ENCODE measurements around the gene CLDN9.

Gene CLDN9

DNA sequence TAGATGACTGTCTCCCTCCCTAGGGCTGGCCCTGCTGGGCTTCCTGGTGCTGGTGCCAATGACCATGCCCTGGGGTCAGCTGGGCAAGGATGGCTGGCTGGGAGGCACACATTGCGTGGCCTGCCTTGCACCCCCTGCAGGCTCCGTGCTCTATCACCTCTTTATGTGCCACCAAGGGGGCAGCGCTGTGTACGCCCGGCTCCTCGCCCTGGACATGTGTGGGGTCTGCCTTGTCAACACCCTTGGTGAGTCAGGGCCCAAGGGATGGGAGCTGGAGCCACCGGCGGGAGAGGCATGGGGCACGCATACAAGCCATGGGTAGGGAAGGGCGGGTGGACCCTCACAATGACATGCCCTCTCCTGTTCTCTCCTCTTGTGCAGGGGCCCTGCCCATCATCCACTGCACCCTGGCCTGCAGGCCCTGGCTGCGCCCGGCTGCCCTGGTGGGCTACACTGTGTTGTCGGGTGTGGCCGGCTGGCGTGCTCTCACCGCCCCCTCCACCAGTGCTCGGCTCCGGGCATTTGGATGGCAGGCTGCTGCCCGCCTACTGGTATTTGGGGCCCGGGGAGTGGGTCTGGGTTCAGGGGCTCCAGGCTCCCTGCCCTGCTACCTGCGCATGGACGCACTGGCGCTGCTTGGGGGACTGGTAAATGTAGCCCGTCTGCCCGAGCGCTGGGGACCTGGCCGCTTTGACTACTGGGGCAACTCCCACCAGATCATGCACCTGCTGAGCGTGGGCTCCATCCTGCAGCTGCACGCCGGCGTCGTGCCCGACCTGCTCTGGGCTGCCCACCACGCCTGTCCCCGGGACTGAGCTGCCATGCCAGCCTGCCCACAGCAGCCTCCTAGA, 41.4 kb upstream of the CLDN9 start (continued):
- TF ChIP-seq ZNF558 (tag by site-specific recombination; IDR thresholded peaks at IDR 0.05) (no peak), ZNF544 (tag by site-specific recombination; IDR thresholded peaks at IDR 0.05) (no peak), BCL11A (tag by site-specific recombination; IDR thresholded peaks at IDR 0.05; ENCODE audit: low read depth) (peak; percentile 75; the same call in 1 of the 2 replicates), ZNF501 (tag by site-specific recombination; IDR thresholded peaks at IDR 0.05) (no peak), KLF10 (tag by site-specific recombination; IDR thresholded peaks at IDR 0.05) (no peak), ZBTB7A (tag by site-specific recombination; IDR thresholded peaks at IDR 0.05; ENCODE audit: low read depth) (no peak), SALL2 (tag by site-specific recombination; IDR thresholded peaks at IDR 0.05; ENCODE audit: borderline replicate concordance) (no peak), ZNF23 (tag by site-specific recombination; IDR thresholded peaks at IDR 0.05; ENCODE audit: borderline replicate concordance) (no peak), ZNF837 (tag by site-specific recombination; IDR thresholded peaks at IDR 0.05) (0 out of 2 replicates have a peak, but pooled peaks have one; percentile 4), ZNF10 (tag by site-specific recombination; IDR thresholded peaks at IDR 0.05) (peak; percentile 88), ZSCAN4 (tag by site-specific recombination; IDR thresholded peaks at IDR 0.05) (no peak), ZNF664 (tag by site-specific recombination; IDR thresholded peaks at IDR 0.05) (no peak), MZF1 (tag by site-specific recombination; IDR thresholded peaks at IDR 0.05; ENCODE audit: borderline replicate concordance) (no peak), ZNF341 (tag by site-specific recombination; IDR thresholded peaks at IDR 0.05; ENCODE audit: low read depth) (no peak), BCL6B (tag by site-specific recombination; IDR thresholded peaks at IDR 0.05) (no peak), OSR2 (tag by site-specific recombination; IDR thresholded peaks at IDR 0.05) (no peak), ZNF292 (tag by site-specific recombination; IDR thresholded peaks at IDR 0.05; ENCODE audit: borderline replicate concordance, low read depth) (no peak), ZNF529 (tag by site-specific recombination; IDR thresholded peaks at IDR 0.05; ENCODE audit: insufficient replicate concordance) (no peak), ZSCAN30 (tag by site-specific recombination; IDR thresholded peaks at IDR 0.05) (no peak), KLF8 (tag by site-specific recombination; IDR thresholded peaks at IDR 0.05) (peak; percentile 16; the same call in 1 of the 2 replicates), ZNF324 (tag by site-specific recombination; IDR thresholded peaks at IDR 0.05) (no peak), SP2 (tag by site-specific recombination; IDR thresholded peaks at IDR 0.05) (no peak), ZFP41 (tag by site-specific recombination; IDR thresholded peaks at IDR 0.05; ENCODE audit: borderline replicate concordance) (no peak), BCL11B (tag by site-specific recombination; IDR thresholded peaks at IDR 0.05; ENCODE audit: low read depth) (peak; percentile 69; the same call in 1 of the 2 replicates), ZNF561 (tag by site-specific recombination; IDR thresholded peaks at IDR 0.05; ENCODE audit: borderline replicate concordance) (no peak), MYNN (tag by site-specific recombination; IDR thresholded peaks at IDR 0.05; ENCODE audit: borderline replicate concordance) (no peak)
- TF ChIP-seq, protein P1, sequence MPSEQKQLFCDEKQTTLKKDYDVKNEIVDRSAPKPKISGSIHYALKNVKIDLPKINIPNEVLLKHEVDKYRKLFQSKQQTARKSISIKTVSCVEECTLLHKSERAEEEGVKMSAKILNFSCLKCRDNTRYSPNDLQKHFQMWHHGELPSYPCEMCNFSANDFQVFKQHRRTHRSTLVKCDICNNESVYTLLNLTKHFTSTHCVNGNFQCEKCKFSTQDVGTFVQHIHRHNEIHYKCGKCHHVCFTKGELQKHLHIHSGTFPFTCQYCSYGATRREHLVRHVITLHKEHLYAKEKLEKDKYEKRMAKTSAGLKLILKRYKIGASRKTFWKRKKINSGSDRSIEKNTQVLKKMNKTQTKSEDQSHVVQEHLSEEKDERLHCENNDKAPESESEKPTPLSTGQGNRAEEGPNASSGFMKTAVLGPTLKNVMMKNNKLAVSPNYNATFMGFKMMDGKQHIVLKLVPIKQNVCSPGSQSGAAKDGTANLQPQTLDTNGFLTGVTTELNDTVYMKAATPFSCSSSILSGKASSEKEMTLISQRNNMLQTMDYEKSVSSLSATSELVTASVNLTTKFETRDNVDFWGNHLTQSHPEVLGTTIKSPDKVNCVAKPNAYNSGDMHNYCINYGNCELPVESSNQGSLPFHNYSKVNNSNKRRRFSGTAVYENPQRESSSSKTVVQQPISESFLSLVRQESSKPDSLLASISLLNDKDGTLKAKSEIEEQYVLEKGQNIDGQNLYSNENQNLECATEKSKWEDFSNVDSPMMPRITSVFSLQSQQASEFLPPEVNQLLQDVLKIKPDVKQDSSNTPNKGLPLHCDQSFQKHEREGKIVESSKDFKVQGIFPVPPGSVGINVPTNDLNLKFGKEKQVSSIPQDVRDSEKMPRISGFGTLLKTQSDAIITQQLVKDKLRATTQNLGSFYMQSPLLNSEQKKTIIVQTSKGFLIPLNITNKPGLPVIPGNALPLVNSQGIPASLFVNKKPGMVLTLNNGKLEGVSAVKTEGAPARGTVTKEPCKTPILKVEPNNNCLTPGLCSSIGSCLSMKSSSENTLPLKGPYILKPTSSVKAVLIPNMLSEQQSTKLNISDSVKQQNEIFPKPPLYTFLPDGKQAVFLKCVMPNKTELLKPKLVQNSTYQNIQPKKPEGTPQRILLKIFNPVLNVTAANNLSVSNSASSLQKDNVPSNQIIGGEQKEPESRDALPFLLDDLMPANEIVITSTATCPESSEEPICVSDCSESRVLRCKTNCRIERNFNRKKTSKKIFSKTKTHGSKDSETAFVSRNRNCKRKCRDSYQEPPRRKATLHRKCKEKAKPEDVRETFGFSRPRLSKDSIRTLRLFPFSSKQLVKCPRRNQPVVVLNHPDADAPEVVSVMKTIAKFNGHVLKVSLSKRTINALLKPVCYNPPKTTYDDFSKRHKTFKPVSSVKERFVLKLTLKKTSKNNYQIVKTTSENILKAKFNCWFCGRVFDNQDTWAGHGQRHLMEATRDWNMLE (tag by site-specific recombination; conservative IDR thresholded peaks at IDR 0.05; ENCODE audit: low read depth) = no peak
- TF ChIP-seq, protein P2, sequence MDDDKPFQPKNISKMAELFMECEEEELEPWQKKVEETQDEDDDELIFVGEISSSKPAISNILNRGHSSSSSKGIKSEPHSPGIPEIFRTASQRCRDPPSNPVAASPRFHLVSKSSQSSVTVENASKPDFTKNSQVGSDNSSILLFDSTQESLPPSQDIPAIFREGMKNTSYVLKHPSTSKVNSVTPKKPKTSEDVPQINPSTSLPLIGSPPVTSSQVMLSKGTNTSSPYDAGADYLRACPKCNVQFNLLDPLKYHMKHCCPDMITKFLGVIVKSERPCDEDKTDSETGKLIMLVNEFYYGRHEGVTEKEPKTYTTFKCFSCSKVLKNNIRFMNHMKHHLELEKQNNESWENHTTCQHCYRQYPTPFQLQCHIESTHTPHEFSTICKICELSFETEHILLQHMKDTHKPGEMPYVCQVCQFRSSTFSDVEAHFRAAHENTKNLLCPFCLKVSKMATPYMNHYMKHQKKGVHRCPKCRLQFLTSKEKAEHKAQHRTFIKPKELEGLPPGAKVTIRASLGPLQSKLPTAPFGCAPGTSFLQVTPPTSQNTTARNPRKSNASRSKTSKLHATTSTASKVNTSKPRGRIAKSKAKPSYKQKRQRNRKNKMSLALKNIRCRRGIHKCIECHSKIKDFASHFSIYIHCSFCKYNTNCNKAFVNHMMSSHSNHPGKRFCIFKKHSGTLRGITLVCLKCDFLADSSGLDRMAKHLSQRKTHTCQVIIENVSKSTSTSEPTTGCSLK (tag by site-specific recombination; IDR thresholded peaks at IDR 0.05) = no peak
- TF ChIP-seq, protein P3, sequence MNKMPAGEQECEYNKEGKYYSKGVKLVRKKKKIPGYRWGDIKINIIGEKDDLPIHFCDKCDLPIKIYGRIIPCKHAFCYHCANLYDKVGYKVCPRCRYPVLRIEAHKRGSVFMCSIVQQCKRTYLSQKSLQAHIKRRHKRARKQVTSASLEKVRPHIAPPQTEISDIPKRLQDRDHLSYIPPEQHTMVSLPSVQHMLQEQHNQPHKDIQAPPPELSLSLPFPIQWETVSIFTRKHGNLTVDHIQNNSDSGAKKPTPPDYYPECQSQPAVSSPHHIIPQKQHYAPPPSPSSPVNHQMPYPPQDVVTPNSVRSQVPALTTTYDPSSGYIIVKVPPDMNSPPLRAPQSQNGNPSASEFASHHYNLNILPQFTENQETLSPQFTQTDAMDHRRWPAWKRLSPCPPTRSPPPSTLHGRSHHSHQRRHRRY (tag by site-specific recombination; IDR thresholded peaks at IDR 0.05) = no peak

All from HEK293 (cell line).